Endodermal cell (in vitro differentiated cells): ENCODE measurements around the gene AMMECR1. TPM values are rescaled to one million over a fixed set of nuclear protein-coding genes. Genes with fewer than 3 reads are reported as not detected.

ENCODE experiments used
- DNase-seq: peaks from one replicate; pipeline ENCODE4 v3.0.0-alpha.2; 2017
- H3K27ac ChIP-seq: 2 replicates; pipeline ENCODE4 v1.5.1; 2013; ENCODE audit warnings: mild to moderate bottlenecking, low read depth, low read length, moderate library complexity
- H3K27me3 ChIP-seq: 2 replicates; pipeline ENCODE4 v1.6.1; 2013; ENCODE audit warnings: mild to moderate bottlenecking, low read length, moderate library complexity; ENCODE audit not compliant: insufficient read depth, control insufficient read depth, poor library complexity, severe bottlenecking
- H3K36me3 ChIP-seq: 2 replicates; pipeline ENCODE4 v1.7.0; 2013; ENCODE audit warnings: mild to moderate bottlenecking, low read length, moderate library complexity; ENCODE audit not compliant: control insufficient read depth, insufficient read depth
- H3K4me1 ChIP-seq: one replicate; pipeline ENCODE4 v1.7.0; 2013; ENCODE audit warnings: low read length; ENCODE audit not compliant: control insufficient read depth, insufficient read depth
- H3K4me3 ChIP-seq: 2 replicates; pipeline ENCODE4 v1.5.1; 2013; ENCODE audit warnings: mild to moderate bottlenecking, low read length, moderate library complexity
- H3K9ac ChIP-seq: 2 replicates; pipeline ENCODE4 v1.6.1; 2013; ENCODE audit warnings: mild to moderate bottlenecking, low read length, moderate library complexity; ENCODE audit not compliant: poor library complexity, severe bottlenecking; ENCODE audit errors: extremely low read depth
- H3K9me3 ChIP-seq: 2 replicates; pipeline ENCODE4 v1.6.1; 2013; ENCODE audit warnings: mild to moderate bottlenecking, low read length, moderate library complexity; ENCODE audit not compliant: control insufficient read depth
- H3K27ac Mint-ChIP-seq: 2 replicates; pipeline ENCODE4 v1.8.0; 2020; ENCODE audit warnings: mixed read lengths
- H3K27me3 Mint-ChIP-seq: 2 replicates; pipeline ENCODE4 v1.8.0; 2021; ENCODE audit warnings: mild to moderate bottlenecking, mixed read lengths; ENCODE audit not compliant: insufficient read depth
- H3K36me3 Mint-ChIP-seq: 2 replicates; pipeline ENCODE4 v1.8.0; 2020; ENCODE audit warnings: low read depth, mixed read lengths
- H3K4me1 Mint-ChIP-seq: 2 replicates; pipeline ENCODE4 v1.8.0; 2020; ENCODE audit warnings: mixed read lengths
- H3K4me3 Mint-ChIP-seq: 2 replicates; pipeline ENCODE4 v1.8.0; 2020; ENCODE audit warnings: mild to moderate bottlenecking, moderate library complexity, mixed read lengths
- H3K9me3 Mint-ChIP-seq: 2 replicates; pipeline ENCODE4 v1.8.0; 2020; ENCODE audit warnings: mild to moderate bottlenecking, mixed read lengths
- CTCF ChIP-seq: fragments of 200-600 bp; sonication (generic); conservative IDR thresholded peaks from 2 replicates; pipeline ENCODE4 v1.5.0; 2021; ENCODE audit warnings: antibody characterized with exemption, mild to moderate bottlenecking
- WGBS, 2 experiments: methylation state at CpG; one replicate each; pipeline versions ENCODE4 v1.1.5 to v1.1.7; 2013; ENCODE audit warnings: missing lambda C conversion rate in 2 of 2, mixed read lengths in 1 of 2; ENCODE audit not compliant: insufficient coverage in 1 of 2, insufficient read length in 1 of 2; 5-methylcytosine and 5-hydroxymethylcytosine counted together
- total RNA-seq, 2 donors: library from RNA; stranded (reverse); fragmentation: NEBNext Ultra II Directional in 1 of 2; extraction: Animal tissue kit (Norgen Biotek cat#: 25700) in 1 of 2; gene quantifications; 2 replicates in 1 of 2; 3 replicates in 1 of 2; pipeline ENCODE4 v1.2.1, GENCODE V29; 2021

Gene AMMECR1
- total RNA-seq, 2 donors from 2014 or later, result 26.8 to 62.2 TPM

- Mint-ChIP-seq H3K27ac (no peak within 1 kb of the TSS), H3K4me1 (peaks cover 7% of the 10 kb centered on the region)
- TF ChIP-seq CTCF, result no peak
These were observed 40.7 kb upstream of the AMMECR1 start, which contains the start of gene RTL9 for GRCh38 chrX:110358548-110358947. Gene RTL9 (plus strand): TSS chrX:110358848. CDS start chrX:110450618, 91,770 bp downstream.

GRCh38 chrX:110346681-110347080 is 28.8 kb upstream of the AMMECR1 start:
- H3K4me1 ChIP-seq, result no peaks in the 10 kb centered on the region
- TF ChIP-seq CTCF, result peak; percentile 33
- no peak overlapping the region for H3K4me3 ChIP-seq
- peak; percentile 62 for DNase-seq
- no peaks in the 10 kb centered on the region for H3K9me3 ChIP-seq
- no peaks in the 10 kb centered on the region for H3K36me3 ChIP-seq
- H3K36me3 Mint-ChIP-seq, result no peaks in the 10 kb centered on the region
- no peaks in the 10 kb centered on the region for H3K4me1 Mint-ChIP-seq
- 58% methylated on average over 13 of the region's 17 CpGs; no CpG with 5 or more reads in 1 of the 2 experiments for WGBS, 2 experiments
- H3K4me3 Mint-ChIP-seq, result no peak overlapping the region
- no peak overlapping the region for H3K9ac ChIP-seq
- H3K27me3 ChIP-seq, result no peaks in the 10 kb centered on the region
- no peaks in the 10 kb centered on the region for H3K27me3 Mint-ChIP-seq
- H3K27ac Mint-ChIP-seq, result no peak overlapping the region
- H3K9me3 Mint-ChIP-seq, result peaks cover 4% of the 10 kb centered on the region
- H3K27ac ChIP-seq, result no peak overlapping the region

More at GRCh38 chrX:110358548-110358947, 40.7 kb upstream of the AMMECR1 start, which contains the start of gene RTL9:
- no peak for DNase-seq
- no peak within 1 kb of the TSS for H3K4me3 ChIP-seq
- no peaks in the 10 kb centered on the region for H3K27me3 ChIP-seq
- H3K9ac ChIP-seq, result no peak within 1 kb of the TSS
- H3K4me3 Mint-ChIP-seq, result no peak within 1 kb of the TSS
- no peaks in the 10 kb centered on the region for H3K27me3 Mint-ChIP-seq
- no peaks in the 10 kb centered on the region for H3K9me3 ChIP-seq
- WGBS, 2 experiments, result 89% methylated on average over 2 of the region's 2 CpGs; no CpG with 5 or more reads in 1 of the 2 experiments
- H3K9me3 Mint-ChIP-seq, result peaks cover 2% of the 10 kb centered on the region
- H3K36me3 Mint-ChIP-seq, result no peaks in the 10 kb centered on the region
- H3K4me1 ChIP-seq, result no peaks in the 10 kb centered on the region
- no peaks in the 10 kb centered on the region for H3K36me3 ChIP-seq
- H3K27ac ChIP-seq, result no peak within 1 kb of the TSS

GRCh38 chrX:110341189-110342035 is 23.5 kb upstream of the AMMECR1 start:
- H3K4me3 Mint-ChIP-seq, result no peak overlapping the region
- DNase-seq, result no peak
- no peaks in the 10 kb centered on the region for H3K4me1 ChIP-seq
- 88 to 91% methylated on average over 5 to 7 of the region's 11 CpGs for WGBS, 2 experiments
- no peak overlapping the region for H3K27ac ChIP-seq
- H3K36me3 ChIP-seq, result no peaks in the 10 kb centered on the region
- no peaks in the 10 kb centered on the region for H3K36me3 Mint-ChIP-seq
- H3K27ac Mint-ChIP-seq, result no peak overlapping the region
- no peak overlapping the region for H3K9ac ChIP-seq
- no peaks in the 10 kb centered on the region for H3K27me3 Mint-ChIP-seq
- no peak for TF ChIP-seq CTCF
- no peak overlapping the region for H3K4me3 ChIP-seq
- no peaks in the 10 kb centered on the region for H3K9me3 ChIP-seq
- no peaks in the 10 kb centered on the region for H3K4me1 Mint-ChIP-seq
- H3K27me3 ChIP-seq, result no peaks in the 10 kb centered on the region
- H3K9me3 Mint-ChIP-seq, result peaks cover 4% of the 10 kb centered on the region
